Central memory CD4-positive, alpha-beta T cell (primary cell): Measurements from ENCODE around the gene PPP1R3A.
"Not testable (repeated sequence)": the region's sequence is repeated elsewhere in the genome, so short reads cannot be mapped to it uniquely, and the experiment has no call there.

ENCODE experiments used
- DNase-seq: peaks from one replicate; pipeline ENCODE4 v3.0.0; 2022
- total RNA-seq, 3 experiments: gene quantifications; one replicate each; lab custom pipeline; 2026; lab: John Stamatoyannopoulos, UW

PPP1R3A gene
- 0 reads per million in 3 experiments for total RNA-seq

GRCh38 chr7:113918946-113919345, at the start of gene PPP1R3A:
PPP1R3A (minus strand) TSS chr7:113919009; CDS start chr7:113918996, 13 bp downstream.
- DNase-seq, result no peak

GRCh38 chr7:113963356-113963755, 44.5 kb upstream of the PPP1R3A start:
- DNase-seq, result no peak

- no peak for DNase-seq
Observed at GRCh38 chr7:113959910-113960309, 41.1 kb upstream of the PPP1R3A start.

GRCh38 chr7:113955157-113955556, 36.3 kb upstream of the PPP1R3A start:
- DNase-seq, result no peak

- DNase-seq, result no peak
Observed at GRCh38 chr7:113953553-113953952, 34.7 kb upstream of the PPP1R3A start.

- no peak for DNase-seq
Observed at GRCh38 chr7:113945018-113945938, 26.5 kb upstream of the PPP1R3A start.

- no peak for DNase-seq
Observed at GRCh38 chr7:113936982-113937381, 18.2 kb upstream of the PPP1R3A start.

- DNase-seq, result no peak
Observed at GRCh38 chr7:113936535-113936934, 17.7 kb upstream of the PPP1R3A start.

GRCh38 chr7:113929389-113929788, 10.6 kb upstream of the PPP1R3A start:
- not testable (repeated sequence) for DNase-seq

GRCh38 chr7:113928112-113928511, 9.3 kb upstream of the PPP1R3A start:
- no peak for DNase-seq

- DNase-seq, result no peak
Observed at GRCh38 chr7:113922049-113922448, 3.2 kb upstream of the PPP1R3A start.

- DNase-seq, result no peak
Observed at GRCh38 chr7:113921363-113921762, 2.6 kb upstream of the PPP1R3A start.

GRCh38 chr7:113917840-113918239, 969 bp downstream of the PPP1R3A start:
- no peak for DNase-seq

GRCh38 chr7:113915956-113916355, 2.9 kb downstream of the PPP1R3A start:
- DNase-seq, result no peak

GRCh38 chr7:113912876-113913275, 5.9 kb downstream of the PPP1R3A start:
- DNase-seq, result no peak

- DNase-seq, result no peak
Observed at GRCh38 chr7:113907617-113908016, 11.2 kb downstream of the PPP1R3A start.

- DNase-seq, result no peak
Observed at GRCh38 chr7:113904521-113904920, 14.3 kb downstream of the PPP1R3A start.

- no peak for DNase-seq
Observed at GRCh38 chr7:113892818-113893217, 26.0 kb downstream of the PPP1R3A start.

GRCh38 chr7:113891828-113892227, 27.0 kb downstream of the PPP1R3A start:
- DNase-seq, result no peak

- DNase-seq, result no peak
Observed at GRCh38 chr7:113891031-113891350, 27.8 kb downstream of the PPP1R3A start.

- DNase-seq, result no peak
Observed at GRCh38 chr7:113890331-113891030, 28.3 kb downstream of the PPP1R3A start.

GRCh38 chr7:113883096-113883495, 35.7 kb downstream of the PPP1R3A start:
- DNase-seq, result no peak

- no peak for DNase-seq
Observed at GRCh38 chr7:113880559-113880958, 38.2 kb downstream of the PPP1R3A start.

- no peak for DNase-seq
Observed at GRCh38 chr7:113878394-113878992, 40.3 kb downstream of the PPP1R3A start.
